OCI-LY1 (cell line): ENCODE data around the gene SLC2A4RG.

Source experiments
- H2AFZ ChIP-seq: fragments of 200-600 bp; sonication (generic), shearing (Covaris generic); 2 replicates; pipeline ENCODE4 v1.6.0; 2014; ENCODE audit warnings: antibody characterized with exemption, mild to moderate bottlenecking, low read length
- H3F3A ChIP-seq: fragments of 200-600 bp; sonication (generic), shearing (Covaris generic); 2 replicates; pipeline ENCODE4 v1.6.0; 2014; ENCODE audit warnings: mild to moderate bottlenecking, antibody characterized with exemption, low read length, moderate library complexity; ENCODE audit not compliant: insufficient read depth
- H3K27ac ChIP-seq: fragments of 200-600 bp; sonication (generic); 2 replicates; pipeline ENCODE4 v1.5.1; 2014; ENCODE audit warnings: low read length, mixed run types, mild to moderate bottlenecking, low read depth; ENCODE audit not compliant: poor library complexity, severe bottlenecking
- H3K27me3 ChIP-seq: fragments of 200-600 bp; sonication (generic); 2 replicates; pipeline ENCODE4 v1.6.0; 2014; ENCODE audit warnings: antibody characterized with exemption, mild to moderate bottlenecking, low read length, moderate library complexity; ENCODE audit not compliant: insufficient read depth
- H3K36me3 ChIP-seq: fragments of 200-600 bp; sonication (generic); 2 replicates; pipeline ENCODE4 v1.6.1; 2014; ENCODE audit warnings: mild to moderate bottlenecking, antibody characterized with exemption, low read length, moderate library complexity, mixed read lengths; ENCODE audit not compliant: insufficient read depth
- H3K4me1 ChIP-seq: fragments of 200-600 bp; sonication (generic); 2 replicates; pipeline ENCODE4 v1.5.1; 2014; ENCODE audit warnings: mild to moderate bottlenecking, low read length, moderate library complexity; ENCODE audit not compliant: insufficient read depth, severe bottlenecking
- H3K4me2 ChIP-seq: fragments of 200-600 bp; sonication (generic), shearing (Covaris generic); 2 replicates; pipeline ENCODE4 v1.6.1; 2014; ENCODE audit warnings: low read length
- H3K4me3 ChIP-seq: fragments of 200-600 bp; sonication (generic); 2 replicates; pipeline ENCODE4 v1.5.1; 2014; ENCODE audit warnings: low read length, low read depth, mild to moderate bottlenecking, mixed read lengths; ENCODE audit not compliant: poor library complexity, severe bottlenecking
- H3K79me2 ChIP-seq: fragments of 200-600 bp; shearing (Covaris generic); 2 replicates; pipeline ENCODE4 v1.6.1; 2016; ENCODE audit warnings: mixed run types, low read length, mixed read lengths; ENCODE audit not compliant: insufficient read depth
- H3K9ac ChIP-seq: fragments of 200-600 bp; sonication (generic), shearing (Covaris generic); 2 replicates; pipeline ENCODE4 v1.6.1; 2014; ENCODE audit warnings: mild to moderate bottlenecking, low read length, mixed read lengths
- H3K9me2 ChIP-seq: fragments of 200-600 bp; sonication (generic), shearing (Covaris generic); 2 replicates; pipeline ENCODE4 v1.6.1; 2014; ENCODE audit warnings: low read depth, mild to moderate bottlenecking, low read length, mixed read lengths
- H3K9me3 ChIP-seq: fragments of 200-600 bp; shearing (Covaris generic); 2 replicates; pipeline ENCODE4 v1.6.1; 2014; ENCODE audit warnings: low read length, mixed read lengths
- H4K20me1 ChIP-seq: fragments of 200-600 bp; sonication (generic), shearing (Covaris generic); 2 replicates; pipeline ENCODE4 v1.6.0; 2016; ENCODE audit warnings: mild to moderate bottlenecking, low read length; ENCODE audit not compliant: insufficient read depth
- EZH2 ChIP-seq: fragments of 200-600 bp; sonication (generic), shearing (Covaris generic); IDR thresholded peaks from 2 replicates; pipeline ENCODE4 v1.8.0; 2017; ENCODE audit warnings: borderline replicate concordance, mixed run types, mild to moderate bottlenecking, antibody characterized with exemption, low read length, moderate library complexity, mixed read lengths
- TF ChIP-seq, protein P1 (sequence below): fragments of 200-600 bp; sonication (generic), shearing (Covaris generic); IDR thresholded peaks from 2 replicates; pipeline ENCODE4 v1.5.1; 2017; ENCODE audit warnings: mild to moderate bottlenecking, antibody characterized with exemption, low read length, moderate library complexity, mixed read lengths

SLC2A4RG gene

DNA sequence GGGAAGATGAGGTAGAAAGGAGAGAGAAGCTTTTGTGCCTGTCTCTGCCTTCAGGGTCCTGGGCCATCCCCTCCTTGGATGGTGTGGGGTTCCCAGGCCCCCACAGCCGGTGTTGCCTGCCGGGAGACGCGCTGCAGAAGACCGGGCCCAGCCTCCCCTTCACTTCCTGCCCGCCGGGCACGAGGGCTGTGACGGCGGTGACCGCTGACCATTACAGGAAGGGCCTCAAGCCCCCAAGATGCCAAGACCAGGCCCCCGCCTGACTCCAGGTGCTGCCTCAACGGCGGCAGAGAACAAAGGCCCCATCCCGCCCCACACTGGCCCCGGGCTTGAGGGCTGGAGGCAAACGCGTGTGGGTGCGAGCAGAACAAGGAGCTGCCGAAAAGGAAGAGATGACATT is 53.3 kb downstream of the SLC2A4RG start:
- H3K79me2 ChIP-seq = no peaks in the 10 kb centered on the region
- H3K9me3 ChIP-seq = no peaks in the 10 kb centered on the region
- H3K4me3 ChIP-seq = no peak overlapping the region
- H3K36me3 ChIP-seq = no peaks in the 10 kb centered on the region
- H3K9ac ChIP-seq = no peak overlapping the region
- no peaks in the 10 kb centered on the region for H4K20me1 ChIP-seq
- H3K4me1 ChIP-seq = no peaks in the 10 kb centered on the region
- no peaks in the 10 kb centered on the region for H3F3A ChIP-seq
- no peak overlapping the region for H2AFZ ChIP-seq
- no peak for TF ChIP-seq EZH2
- TF ChIP-seq, protein P1, sequence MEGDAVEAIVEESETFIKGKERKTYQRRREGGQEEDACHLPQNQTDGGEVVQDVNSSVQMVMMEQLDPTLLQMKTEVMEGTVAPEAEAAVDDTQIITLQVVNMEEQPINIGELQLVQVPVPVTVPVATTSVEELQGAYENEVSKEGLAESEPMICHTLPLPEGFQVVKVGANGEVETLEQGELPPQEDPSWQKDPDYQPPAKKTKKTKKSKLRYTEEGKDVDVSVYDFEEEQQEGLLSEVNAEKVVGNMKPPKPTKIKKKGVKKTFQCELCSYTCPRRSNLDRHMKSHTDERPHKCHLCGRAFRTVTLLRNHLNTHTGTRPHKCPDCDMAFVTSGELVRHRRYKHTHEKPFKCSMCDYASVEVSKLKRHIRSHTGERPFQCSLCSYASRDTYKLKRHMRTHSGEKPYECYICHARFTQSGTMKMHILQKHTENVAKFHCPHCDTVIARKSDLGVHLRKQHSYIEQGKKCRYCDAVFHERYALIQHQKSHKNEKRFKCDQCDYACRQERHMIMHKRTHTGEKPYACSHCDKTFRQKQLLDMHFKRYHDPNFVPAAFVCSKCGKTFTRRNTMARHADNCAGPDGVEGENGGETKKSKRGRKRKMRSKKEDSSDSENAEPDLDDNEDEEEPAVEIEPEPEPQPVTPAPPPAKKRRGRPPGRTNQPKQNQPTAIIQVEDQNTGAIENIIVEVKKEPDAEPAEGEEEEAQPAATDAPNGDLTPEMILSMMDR = no peak
- no peak overlapping the region for H3K4me2 ChIP-seq
- no peaks in the 10 kb centered on the region for H3K9me2 ChIP-seq
- peaks cover 8% of the 10 kb centered on the region for H3K27me3 ChIP-seq
- no peak overlapping the region for H3K27ac ChIP-seq
